Raji (cell line): ENCODE data around the gene ZNF555.

Source experiments
- POLR2A ChIP-seq: IDR thresholded peaks from 2 replicates; pipeline ENCODE4 v1.6.1; 2011; ENCODE audit warnings: low read depth, low read length, control low read depth; ENCODE audit not compliant: insufficient read depth

Gene ZNF555

DNA sequence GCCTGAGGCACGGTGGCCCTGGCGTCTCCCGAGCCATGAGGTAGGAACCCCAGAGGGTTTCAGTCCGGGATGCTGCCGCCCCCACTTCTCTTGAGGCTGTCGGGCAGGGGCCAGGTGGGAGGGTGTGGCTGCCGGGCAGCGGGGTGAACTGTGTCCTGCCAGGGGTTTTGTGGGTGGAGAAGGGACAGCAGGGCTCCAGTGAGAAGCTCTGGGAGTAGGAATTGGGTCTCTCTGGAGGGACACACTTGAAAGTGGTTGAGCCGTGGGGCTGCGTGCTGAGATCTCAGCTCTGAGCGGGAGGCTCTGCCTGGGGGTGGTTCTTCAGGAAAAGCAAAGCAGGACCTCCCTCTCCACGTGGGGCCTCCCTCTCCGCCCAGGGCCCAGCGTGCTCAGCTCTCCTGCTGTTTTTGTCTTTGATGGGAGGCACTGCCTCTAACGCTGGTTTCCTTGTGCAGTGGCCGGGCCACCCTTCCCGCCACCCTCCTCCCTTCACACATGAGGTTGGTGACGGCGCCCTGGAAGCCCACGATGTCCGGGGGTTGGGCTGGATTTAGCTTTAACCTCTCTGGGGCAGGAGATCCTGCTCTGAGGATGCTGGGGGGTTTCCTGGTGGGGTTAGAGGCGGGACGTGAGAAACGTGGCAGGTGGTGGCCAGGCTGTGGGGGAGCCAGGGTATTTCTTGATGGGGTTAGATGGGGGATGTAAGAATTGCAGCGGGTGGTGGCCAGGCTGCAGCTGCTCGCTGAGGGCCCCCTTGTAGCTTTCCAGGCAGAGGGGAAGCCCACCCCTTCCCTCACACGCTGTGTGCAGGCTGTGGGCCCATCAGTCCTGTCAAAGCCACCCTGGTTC, 36.9 kb upstream of the ZNF555 start:
- no peak for TF ChIP-seq POLR2A

DNA sequence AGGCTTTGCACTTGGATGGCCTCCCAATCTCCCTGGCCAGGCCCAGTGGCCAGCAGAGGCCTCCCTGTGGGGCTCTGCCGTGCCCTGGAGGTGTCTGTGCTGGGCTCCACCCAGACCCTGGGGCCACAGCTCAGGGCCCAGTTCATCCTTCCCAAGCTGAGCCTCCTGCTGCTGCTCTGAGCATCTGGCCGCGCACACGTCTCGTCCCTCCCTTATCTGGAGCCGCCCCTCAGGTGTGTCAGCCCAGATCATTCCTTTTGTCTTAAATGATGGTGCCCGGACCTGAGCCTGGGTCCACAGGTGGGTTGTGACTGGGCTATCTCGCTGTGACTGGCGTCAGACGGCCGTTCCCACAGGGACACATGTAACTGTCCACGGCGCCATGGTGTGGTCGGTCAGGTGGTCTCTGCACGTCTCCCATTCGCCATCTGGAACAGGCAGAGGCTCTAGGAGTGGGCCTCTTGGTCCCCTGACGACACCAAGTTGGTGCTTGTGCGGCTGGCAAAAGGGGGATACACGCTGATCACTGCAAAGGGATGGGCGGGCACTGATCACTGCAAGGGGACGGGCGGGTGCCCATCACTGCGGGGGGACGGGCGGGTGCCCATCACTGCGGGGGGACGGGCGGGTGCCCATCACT, 35.9 kb upstream of the ZNF555 start:
- no peak for TF ChIP-seq POLR2A

DNA sequence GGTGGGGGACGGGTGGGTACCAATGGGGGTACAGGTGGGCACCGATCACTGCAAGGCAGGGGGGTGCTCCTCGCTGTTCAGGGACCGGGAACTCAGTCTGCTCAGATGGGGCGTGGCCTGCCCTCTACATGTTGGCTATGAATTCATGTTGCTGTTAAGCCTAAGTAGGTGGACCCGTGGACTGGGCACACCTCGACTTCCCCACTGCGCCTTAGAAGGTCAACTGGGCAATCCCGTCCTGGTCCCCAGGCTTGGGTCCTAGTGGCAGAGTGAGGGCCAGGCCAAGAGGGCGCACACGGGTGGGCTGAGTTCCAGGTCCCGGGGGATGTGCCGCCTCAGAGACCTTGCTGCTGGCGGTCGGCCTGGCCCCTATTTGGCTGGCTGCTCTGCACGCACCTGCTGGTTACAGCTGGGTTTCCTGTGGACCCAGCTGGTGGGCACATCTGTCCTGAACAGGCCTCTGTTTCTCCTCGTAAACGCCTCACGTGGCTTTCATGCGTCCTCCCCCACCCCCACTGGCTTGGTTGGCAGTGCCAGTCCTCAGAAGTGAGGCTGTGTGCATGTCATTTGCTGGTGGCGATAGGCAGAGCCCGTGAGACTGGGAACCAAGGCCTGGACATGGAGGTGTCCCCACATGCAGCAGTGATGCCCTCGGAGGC, 35.2 kb upstream of the ZNF555 start:
- no peak for TF ChIP-seq POLR2A

DNA sequence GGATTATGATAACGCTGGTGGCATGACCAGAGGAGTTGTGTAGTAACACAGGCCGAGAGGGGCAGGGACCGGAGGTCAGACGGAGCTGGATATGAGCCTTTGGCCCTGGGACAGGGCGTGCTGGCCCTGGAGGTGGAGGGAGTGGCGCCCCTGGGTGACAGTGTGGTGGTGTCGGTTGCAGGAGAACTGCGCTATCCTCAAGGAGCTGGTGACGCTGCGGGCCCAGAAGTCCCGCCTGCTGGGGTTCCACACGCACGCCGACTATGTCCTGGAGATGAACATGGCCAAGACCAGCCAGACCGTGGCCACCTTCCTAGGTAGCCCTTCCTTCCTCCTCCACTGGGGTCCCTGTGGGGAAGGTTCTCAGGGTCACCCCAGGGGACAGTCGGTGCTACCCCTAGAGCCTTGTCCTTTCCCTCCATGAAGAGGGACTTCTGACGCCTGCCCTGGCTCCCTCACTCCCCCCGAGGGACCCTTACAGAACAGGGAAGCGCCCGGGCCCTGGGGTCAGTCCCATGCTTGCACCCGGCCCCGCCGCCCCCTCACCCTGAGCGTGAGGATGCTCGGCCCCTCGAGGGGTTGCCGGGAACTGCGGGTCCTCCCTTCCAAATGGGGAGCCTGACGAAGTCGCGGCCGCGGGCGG, 34.4 kb upstream of the ZNF555 start:
- TF ChIP-seq POLR2A, result no peak

DNA sequence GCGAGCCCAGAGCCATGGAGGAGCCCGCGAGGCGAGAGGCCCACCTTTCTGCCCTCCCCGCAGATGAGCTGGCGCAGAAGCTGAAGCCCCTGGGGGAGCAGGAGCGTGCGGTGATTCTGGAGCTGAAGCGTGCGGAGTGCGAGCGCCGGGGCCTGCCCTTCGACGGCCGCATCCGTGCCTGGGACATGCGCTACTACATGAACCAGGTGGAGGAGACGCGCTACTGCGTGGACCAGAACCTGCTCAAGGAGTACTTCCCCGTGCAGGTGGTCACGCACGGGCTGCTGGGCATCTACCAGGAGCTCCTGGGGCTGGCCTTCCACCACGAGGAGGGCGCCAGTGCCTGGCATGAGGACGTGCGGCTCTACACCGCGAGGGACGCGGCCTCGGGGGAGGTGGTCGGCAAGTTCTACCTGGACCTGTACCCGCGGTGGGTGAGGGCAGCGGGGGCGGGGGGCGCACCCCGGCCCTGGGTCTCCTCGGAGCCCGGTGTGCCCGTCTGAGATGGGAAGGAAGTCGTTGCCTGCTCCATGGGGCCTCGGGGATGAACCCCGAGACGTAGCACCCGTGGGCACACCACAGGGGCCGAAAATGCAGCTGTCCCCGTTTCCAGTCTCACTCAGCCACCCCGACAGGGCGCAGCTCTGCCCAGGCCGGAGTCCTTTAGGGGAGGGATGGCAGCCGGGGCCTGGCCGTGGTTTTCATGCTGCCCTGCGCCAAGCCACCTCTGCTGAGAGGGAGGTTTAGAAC, 33.7 kb upstream of the ZNF555 start:
- TF ChIP-seq POLR2A, result no peak

DNA sequence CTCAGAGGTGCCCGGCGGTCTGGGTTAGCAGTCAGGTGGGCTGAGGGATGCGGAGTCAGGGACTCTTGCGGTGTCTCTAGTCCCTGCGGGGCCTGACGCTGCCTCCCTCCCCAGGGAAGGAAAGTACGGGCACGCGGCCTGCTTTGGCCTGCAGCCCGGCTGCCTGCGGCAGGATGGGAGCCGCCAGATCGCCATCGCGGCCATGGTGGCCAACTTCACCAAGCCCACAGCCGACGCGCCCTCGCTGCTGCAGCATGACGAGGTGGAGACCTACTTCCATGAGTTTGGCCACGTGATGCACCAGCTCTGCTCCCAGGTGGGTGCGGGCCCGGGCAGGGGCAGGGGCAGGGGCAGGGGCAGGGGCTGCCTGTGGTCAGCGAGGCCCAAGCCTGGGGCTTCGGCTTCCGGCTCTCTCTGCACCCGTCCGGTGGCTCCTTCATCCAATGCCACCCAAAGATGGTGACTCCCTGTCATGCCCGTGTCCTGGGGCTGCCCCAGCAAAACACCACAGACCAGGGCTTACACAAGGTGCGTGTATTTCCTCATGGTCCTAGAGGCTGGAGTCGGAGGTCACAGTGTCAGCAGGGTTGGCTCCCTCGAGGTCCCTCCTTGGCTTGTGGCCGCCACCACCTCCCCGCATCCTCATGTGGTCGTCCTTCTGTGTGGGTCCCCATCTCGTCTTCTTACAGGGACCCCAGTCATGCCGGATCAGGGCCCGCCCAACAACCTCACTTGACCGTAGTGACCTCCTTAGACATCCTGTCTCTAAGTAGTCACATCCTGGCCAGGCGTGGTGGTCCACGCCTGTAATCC, 32.9 kb upstream of the ZNF555 start:
- TF ChIP-seq POLR2A, result no peak

DNA sequence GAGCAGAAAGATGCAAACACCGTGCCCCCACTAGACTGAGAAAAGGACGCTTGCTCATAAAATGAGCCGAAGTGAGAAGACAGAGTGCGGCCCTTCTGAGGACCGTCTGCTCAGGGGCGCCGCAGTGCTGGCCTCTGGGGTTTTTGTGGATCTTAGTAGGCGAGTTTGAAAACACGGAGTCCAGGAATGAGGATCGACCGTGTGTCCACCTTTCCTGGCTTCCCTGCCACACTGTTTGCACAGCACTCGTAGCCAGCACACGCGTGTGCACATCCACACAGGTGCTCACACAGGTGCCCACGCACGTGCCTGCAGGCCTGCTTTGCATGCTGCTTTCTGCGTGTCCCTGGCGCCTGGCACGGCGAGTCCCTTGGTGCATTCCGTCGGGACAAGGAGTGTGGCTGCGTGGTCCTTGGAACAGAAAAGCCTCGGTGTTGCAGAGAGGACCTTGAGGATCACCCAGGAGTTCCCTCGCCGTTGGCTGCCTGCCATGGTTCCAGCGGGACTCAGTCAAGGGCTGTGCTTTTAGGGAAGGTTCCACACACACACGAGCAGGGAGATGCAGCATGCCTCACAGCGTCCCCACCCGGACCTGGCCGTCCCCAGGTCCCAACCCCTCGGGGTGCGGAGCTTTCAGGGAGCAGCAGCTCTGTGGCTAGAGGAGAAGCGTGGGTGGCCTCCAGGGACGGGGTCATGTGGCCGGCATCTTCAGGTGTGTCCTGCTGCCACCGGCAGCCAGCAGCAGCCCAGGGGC, 31.7 kb upstream of the ZNF555 start:
- TF ChIP-seq POLR2A, result no peak

DNA sequence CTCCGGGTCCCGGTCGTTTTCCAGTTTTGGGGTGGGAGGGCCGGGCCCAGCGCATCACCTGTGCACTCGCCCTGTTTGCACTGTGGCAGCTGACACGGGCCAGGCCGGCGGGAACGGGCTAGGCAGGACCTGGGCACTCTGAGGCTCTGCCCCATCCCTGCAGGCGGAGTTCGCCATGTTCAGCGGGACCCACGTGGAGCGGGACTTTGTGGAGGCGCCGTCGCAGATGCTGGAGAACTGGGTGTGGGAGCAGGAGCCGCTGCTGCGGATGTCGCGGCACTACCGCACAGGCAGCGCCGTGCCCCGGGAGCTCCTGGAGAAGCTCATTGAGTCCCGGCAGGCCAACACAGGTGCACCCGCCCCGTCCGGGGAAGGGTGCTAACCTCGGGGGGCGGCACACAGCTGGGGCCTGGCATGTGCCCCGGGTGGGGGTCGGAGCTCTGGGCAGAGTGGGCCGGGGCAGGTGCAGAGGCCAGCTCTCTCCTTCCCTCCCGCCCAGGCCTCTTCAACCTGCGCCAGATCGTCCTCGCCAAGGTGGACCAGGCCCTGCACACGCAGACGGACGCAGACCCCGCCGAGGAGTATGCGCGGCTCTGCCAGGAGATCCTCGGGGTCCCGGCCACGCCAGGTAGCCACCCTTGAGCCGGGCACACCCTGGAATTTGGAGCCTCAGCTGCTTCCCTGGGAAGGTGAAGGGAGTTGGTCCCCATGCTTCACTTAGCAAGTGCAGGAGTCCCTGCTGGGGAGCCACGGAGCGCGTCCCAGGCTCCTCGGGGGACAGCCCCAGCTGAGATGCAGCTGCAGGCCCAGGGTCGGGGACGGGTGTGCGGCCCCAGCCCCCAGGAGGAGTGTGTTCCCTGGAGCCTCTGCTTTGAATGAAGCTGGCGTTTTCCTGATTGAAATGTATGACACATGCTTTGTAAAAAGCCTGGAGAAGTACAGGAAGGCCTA, 30.9 kb upstream of the ZNF555 start:
- TF ChIP-seq POLR2A, result no peak

DNA sequence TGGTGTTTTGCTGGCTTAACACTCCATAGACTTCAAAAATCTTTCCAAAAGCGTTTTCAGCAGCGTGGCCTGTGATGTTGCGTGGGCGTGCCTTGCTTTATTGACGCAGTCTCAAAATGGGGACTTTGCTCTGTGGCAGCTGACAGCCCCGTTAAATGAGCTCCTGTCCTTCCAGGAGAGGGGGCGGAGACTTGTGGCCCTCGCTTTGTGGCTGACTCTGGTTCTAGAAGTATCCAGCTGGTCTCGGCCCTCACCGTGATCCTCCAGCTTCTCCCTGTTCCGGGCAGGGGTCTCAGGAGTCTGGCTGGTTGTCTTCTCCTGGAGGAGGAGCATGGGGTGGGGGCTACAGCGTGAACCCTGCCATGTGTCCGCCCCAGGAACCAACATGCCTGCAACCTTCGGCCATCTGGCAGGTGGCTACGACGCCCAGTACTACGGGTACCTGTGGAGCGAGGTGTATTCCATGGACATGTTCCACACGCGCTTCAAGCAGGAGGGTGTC, 30.0 kb upstream of the ZNF555 start:
- TF ChIP-seq POLR2A, result no peak

DNA sequence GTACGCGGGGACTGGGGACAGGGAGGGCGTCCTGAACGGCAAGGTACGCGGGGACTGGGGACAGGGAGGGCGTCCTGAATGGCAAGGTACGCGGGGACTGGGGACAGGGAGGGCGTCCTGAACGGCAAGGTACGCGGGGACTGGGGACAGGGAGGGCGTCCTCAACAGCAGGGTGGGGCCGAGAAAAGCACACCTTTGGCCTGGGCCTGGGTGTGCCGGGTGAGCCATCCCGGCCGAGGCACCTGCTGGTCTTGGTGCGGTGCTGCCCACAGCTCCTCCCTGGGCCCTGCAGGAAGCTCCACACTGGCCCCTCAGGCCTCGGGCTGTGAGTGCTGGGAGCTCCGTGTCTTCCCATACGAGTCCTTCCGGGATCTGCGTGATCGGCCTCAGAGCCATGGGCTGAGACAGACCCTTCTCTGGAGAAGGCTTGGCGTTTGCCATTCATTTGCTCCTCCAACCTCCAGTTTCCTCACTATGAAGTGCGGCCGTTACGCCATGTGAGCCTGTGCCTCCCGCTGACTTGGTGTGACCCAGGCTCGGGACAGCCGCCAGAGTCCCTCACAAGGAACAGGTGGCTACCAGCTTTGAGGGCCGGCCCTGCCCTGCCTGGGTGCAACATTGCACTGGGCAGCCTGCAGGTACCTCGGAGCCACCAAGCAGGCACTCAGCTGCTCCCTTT, 29.4 kb upstream of the ZNF555 start:
- no peak for TF ChIP-seq POLR2A

DNA sequence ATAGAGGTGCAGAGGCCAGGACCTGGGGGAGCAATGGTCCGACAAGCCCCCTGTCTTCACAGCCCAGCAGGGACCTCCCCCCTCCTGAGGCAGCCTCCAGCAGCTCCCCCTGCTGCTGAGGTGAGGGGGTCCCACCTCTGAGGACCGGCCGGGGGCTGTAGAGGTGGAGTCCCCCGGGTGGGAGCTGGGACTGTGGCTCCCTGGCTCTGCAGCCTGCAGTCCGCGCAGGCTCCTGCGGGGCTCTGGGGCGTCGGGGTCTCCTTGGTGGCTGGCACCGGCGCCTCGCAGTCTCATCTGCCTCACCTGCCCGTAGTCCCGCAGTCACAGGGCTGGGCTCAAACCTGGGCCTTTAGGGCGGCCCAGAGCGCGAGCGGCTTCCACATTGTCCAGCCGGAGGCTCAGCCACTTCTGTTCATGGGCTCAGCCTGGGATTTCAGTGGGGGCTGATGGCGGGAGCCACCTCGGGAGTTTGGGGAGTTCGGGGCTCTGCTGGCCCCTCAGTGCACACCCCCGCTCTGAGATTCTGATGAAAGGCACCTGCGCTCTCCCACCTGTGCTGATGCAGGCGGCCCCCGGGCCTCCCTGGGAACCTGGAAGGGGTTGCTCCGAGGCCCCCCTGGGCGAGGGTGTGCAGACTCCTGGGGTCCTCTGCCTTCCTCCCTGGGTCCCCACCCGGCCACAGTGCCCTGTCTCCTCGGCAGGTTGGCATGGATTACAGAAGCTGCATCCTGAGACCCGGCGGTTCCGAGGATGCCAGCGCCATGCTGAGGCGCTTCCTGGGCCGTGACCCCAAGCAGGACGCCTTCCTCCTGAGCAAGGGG, 28.7 kb upstream of the ZNF555 start:
- no peak for TF ChIP-seq POLR2A
